ENCODE measurements around the gene ELMO3.

The ELMO3 gene

DNA sequence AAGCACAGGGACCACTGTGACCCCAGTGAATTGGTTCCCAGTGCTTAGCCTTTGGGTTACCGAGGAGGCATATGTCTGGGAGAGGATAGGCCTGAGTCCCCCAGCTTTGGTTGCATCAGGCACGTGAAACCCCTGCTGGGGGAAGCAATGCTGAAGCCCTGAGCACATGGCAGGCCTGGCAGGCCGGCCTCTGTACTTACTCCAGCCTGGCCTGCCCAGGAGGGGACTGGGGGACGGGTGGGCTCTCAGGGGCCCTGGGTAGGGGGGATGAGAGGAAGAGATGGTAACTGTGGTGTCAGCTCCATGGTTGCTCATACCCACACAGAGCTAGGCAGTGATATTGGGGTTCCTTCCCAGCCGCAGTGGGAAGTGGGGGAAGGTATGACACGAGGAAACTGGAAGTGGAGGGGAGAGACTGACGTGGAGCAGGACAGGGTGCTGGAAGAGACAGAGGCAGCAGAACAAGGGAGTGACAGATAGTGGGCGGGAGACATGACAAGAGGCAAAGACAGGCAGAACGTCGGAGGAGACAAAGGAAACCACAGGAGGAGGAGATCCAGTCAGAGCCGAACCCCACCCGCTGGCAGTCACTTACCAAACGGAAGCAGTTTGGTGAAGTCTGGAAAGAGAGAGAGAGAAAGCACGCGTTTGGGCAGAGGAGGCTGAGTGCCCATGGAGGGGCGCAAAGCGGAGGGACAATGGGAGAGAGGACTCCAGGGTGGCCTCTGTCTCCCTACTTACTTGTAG lies 37.1 kb downstream of the ELMO3 start:
- H2AFZ ChIP-seq (ENCODE audit: low read depth) = peak overlapping the region; percentile 23; the same call in 1 of the 2 replicates
- no peaks in the 10 kb centered on the region for H3K36me3 ChIP-seq (ENCODE audit: insufficient read depth)
- peak overlapping the region; percentile 77 for H3K9ac ChIP-seq

DNA sequence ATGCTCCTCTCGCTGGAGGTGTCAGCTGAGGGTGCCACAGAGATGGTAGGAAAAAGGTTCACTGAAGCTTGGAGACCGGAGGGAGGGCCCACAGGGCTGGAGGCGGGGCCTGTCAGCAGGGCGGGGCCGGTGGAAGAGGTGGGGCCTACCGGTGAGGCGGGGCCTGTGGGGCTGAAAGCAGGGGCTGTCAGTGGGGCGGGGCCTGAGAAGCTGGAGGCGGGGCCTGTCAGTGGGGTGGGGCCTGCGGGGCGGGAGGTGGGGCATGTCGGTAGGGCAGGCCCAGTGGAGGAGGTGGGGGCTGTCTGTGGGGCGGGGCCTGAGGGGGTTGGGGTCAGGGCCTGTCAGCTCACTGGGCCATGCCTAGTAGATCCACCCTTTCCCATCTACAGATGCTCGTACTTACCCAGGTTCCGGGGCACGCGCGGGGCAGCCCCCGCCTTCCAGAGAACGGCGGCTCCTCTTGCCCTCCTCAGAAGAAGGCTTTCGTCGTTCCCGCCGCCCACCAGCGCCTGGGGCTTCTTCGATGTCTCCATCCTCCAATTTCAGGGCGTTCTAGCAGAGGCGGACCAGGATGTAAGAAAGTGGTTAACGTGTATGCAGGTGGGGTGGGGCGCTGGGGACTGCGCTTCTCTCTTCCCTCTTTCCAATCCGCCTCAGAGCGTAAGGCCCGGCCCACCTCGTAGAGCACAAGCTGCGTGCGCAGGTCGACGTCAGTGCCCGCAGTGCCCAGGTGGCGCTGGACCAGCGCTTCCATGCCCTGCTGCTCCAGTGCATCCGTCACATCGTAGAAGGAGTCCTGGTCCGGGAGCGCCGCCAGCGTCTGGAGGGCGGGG lies 37.8 kb downstream of the ELMO3 start:
- Histone ChIP-seq H3K27ac (peak overlapping the region; percentile 83), H3K4me3 (IDR thresholded peaks at IDR 0.05; ENCODE audit: insufficient read depth, low read depth, low read length) (no peak overlapping the region), H3K9ac (peak overlapping the region; percentile 77), H4K20me1 (ENCODE audit: insufficient read depth) (no peaks in the 10 kb centered on the region), H3K79me2 (ENCODE audit: insufficient read depth, low read depth) (peaks cover 5% of the 10 kb centered on the region; the same call in 1 of the 2 replicates), H2AFZ (ENCODE audit: low read depth) (peak overlapping the region; percentile 23; the same call in 1 of the 2 replicates), H3K27me3 (ENCODE audit: insufficient read depth, low read depth) (no peaks in the 10 kb centered on the region), H3K36me3 (ENCODE audit: insufficient read depth) (no peaks in the 10 kb centered on the region), H3K4me2 (peak overlapping the region; percentile 88; the same call in 1 of the 2 replicates), H3K4me1 (ENCODE audit: low read depth, poor library complexity, severe bottlenecking) (peaks cover 15% of the 10 kb centered on the region)
- TF ChIP-seq, protein P1, sequence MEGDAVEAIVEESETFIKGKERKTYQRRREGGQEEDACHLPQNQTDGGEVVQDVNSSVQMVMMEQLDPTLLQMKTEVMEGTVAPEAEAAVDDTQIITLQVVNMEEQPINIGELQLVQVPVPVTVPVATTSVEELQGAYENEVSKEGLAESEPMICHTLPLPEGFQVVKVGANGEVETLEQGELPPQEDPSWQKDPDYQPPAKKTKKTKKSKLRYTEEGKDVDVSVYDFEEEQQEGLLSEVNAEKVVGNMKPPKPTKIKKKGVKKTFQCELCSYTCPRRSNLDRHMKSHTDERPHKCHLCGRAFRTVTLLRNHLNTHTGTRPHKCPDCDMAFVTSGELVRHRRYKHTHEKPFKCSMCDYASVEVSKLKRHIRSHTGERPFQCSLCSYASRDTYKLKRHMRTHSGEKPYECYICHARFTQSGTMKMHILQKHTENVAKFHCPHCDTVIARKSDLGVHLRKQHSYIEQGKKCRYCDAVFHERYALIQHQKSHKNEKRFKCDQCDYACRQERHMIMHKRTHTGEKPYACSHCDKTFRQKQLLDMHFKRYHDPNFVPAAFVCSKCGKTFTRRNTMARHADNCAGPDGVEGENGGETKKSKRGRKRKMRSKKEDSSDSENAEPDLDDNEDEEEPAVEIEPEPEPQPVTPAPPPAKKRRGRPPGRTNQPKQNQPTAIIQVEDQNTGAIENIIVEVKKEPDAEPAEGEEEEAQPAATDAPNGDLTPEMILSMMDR (conservative IDR thresholded peaks at IDR 0.05; ENCODE audit: low read depth, low read length) = no peak

More for the DNA sequence above, 37.1 kb downstream of the ELMO3 start:
- Histone ChIP-seq H3K27me3 (ENCODE audit: insufficient read depth, low read depth) (no peaks in the 10 kb centered on the region), H3K27ac (peak overlapping the region; percentile 83), H4K20me1 (ENCODE audit: insufficient read depth) (no peaks in the 10 kb centered on the region), H3K4me1 (ENCODE audit: low read depth, poor library complexity, severe bottlenecking) (peaks cover 7% of the 10 kb centered on the region), H3K79me2 (ENCODE audit: insufficient read depth, low read depth) (peaks cover 5% of the 10 kb centered on the region; the same call in 1 of the 2 replicates), H3K4me2 (peak overlapping the region; percentile 88), H3K4me3 (IDR thresholded peaks at IDR 0.05; ENCODE audit: insufficient read depth, low read depth, low read length) (no peak overlapping the region)
- TF ChIP-seq, protein P1 (conservative IDR thresholded peaks at IDR 0.05; ENCODE audit: low read depth, low read length) = no peak

DNA sequence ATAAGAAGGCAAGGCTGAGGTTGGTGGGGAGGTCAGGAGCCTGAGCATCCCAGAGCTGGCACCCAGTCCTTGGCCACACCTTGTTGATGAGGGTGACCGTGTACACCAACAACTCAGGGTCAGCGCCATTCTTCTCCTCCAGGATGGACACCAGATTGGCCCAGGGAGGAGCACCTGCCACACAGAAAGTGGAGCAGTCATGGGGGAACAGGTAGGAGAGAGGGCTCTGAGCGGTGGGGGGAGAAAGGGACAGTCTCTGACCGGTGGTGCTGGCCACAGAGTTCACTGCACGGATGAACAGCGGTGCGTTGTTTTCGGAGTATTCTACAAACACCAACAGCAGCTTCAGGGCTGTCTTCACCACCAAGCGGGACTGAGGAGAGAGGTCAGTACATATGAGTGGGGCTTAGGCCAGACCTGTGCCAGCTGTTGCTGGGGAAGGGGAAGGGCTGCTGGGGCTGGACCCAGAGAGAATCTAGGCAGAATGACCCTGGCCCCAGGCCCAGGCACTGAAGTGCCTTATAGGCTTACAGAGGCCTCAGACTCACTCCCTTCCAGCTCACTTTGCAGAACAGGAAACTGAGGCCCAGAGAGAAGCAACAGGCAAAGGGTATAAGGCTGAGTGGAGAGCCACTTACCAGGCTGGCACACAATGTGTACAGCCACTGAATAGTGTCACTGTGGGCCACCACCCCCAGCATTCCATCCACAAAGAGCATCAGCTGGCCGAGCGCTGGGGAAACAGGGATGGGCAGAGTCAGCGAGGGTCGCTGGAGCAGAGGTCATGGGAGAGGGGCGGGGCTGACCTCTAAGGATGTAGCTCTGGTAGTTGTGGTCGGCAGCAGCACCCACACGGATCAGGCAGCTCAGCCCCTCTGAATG lies 38.7 kb downstream of the ELMO3 start:
- H3K4me1 ChIP-seq (ENCODE audit: low read depth, poor library complexity, severe bottlenecking) = peaks cover 18% of the 10 kb centered on the region
- no peaks in the 10 kb centered on the region for H3K27me3 ChIP-seq (ENCODE audit: insufficient read depth, low read depth)
- H2AFZ ChIP-seq (ENCODE audit: low read depth) = no peak overlapping the region
- TF ChIP-seq, protein P1 (conservative IDR thresholded peaks at IDR 0.05; ENCODE audit: low read depth, low read length) = no peak
- H3K4me3 ChIP-seq (IDR thresholded peaks at IDR 0.05; ENCODE audit: insufficient read depth, low read depth, low read length) = no peak overlapping the region
- H3K36me3 ChIP-seq (ENCODE audit: insufficient read depth) = no peaks in the 10 kb centered on the region
- H3K9ac ChIP-seq = no peak overlapping the region
- no peaks in the 10 kb centered on the region for H4K20me1 ChIP-seq (ENCODE audit: insufficient read depth)
- no peak overlapping the region for H3K27ac ChIP-seq
- peaks cover 5% of the 10 kb centered on the region; the same call in 1 of the 2 replicates for H3K79me2 ChIP-seq (ENCODE audit: insufficient read depth, low read depth)
- H3K4me2 ChIP-seq = no peak overlapping the region

DNA sequence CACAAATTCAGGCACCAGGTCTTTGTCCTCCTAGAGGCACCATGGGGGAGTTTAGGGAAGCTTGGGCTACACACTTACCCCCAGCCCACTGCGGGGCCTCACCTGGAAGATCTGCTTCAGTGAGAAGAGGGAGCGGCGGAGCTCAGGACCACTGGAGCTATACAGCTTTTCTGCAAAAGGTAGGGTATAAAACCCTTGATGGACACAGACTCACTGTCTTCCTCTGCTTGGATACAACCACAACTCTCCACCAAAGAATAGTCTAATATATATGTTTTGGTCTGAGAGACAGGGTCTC lies 39.3 kb downstream of the ELMO3 start:
- Histone ChIP-seq H3K9ac (no peak overlapping the region), H3K79me2 (ENCODE audit: insufficient read depth, low read depth) (peaks cover 5% of the 10 kb centered on the region; the same call in 1 of the 2 replicates), H3K36me3 (ENCODE audit: insufficient read depth) (no peaks in the 10 kb centered on the region), H2AFZ (ENCODE audit: low read depth) (no peak overlapping the region), H3K27me3 (ENCODE audit: insufficient read depth, low read depth) (no peaks in the 10 kb centered on the region), H3K27ac (no peak overlapping the region), H3K4me2 (no peak overlapping the region), H3K4me1 (ENCODE audit: low read depth, poor library complexity, severe bottlenecking) (peaks cover 18% of the 10 kb centered on the region), H4K20me1 (ENCODE audit: insufficient read depth) (no peaks in the 10 kb centered on the region), H3K4me3 (IDR thresholded peaks at IDR 0.05; ENCODE audit: insufficient read depth, low read depth, low read length) (no peak overlapping the region)
- TF ChIP-seq, protein P1 (conservative IDR thresholded peaks at IDR 0.05; ENCODE audit: low read depth, low read length) = no peak
